ENCODE measurements around the gene LIG1. TPM values are rescaled to one million over a fixed set of nuclear protein-coding genes. Genes with fewer than 3 reads are reported as not detected.

LIG1 gene
- total and polyA plus RNA-seq, 2 experiments from 2014 or later: 79.3 to 96.9 TPM

DNA sequence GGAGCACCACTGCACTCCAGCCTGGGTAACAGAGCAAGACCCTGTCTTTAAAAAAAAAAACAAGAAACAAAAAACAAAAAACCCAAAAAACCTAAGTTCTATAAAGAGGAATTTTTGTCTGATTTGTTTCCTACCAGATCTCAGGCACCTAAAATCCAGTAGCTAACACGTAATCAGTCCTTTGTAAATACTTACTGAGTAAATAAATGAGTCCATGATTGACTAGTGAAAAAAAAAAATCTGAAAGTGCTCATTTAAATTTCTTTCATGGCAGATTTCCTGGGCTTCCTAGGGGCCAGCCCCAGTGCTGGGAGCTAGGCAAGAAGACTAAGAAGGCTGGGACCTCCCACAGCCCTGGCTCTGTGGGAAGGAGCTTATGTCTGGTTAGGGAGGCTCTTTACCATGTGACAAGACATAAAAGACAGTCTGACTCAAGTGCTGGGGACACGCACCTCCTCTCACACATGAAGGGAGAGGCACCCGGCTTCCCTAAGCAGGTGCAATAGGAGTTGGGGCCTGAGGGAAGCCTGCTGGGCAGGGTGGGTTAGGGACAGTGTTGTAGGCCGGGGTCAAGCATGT is 22.5 kb downstream of the LIG1 start (continued):
- TF ChIP-seq, protein P1, sequence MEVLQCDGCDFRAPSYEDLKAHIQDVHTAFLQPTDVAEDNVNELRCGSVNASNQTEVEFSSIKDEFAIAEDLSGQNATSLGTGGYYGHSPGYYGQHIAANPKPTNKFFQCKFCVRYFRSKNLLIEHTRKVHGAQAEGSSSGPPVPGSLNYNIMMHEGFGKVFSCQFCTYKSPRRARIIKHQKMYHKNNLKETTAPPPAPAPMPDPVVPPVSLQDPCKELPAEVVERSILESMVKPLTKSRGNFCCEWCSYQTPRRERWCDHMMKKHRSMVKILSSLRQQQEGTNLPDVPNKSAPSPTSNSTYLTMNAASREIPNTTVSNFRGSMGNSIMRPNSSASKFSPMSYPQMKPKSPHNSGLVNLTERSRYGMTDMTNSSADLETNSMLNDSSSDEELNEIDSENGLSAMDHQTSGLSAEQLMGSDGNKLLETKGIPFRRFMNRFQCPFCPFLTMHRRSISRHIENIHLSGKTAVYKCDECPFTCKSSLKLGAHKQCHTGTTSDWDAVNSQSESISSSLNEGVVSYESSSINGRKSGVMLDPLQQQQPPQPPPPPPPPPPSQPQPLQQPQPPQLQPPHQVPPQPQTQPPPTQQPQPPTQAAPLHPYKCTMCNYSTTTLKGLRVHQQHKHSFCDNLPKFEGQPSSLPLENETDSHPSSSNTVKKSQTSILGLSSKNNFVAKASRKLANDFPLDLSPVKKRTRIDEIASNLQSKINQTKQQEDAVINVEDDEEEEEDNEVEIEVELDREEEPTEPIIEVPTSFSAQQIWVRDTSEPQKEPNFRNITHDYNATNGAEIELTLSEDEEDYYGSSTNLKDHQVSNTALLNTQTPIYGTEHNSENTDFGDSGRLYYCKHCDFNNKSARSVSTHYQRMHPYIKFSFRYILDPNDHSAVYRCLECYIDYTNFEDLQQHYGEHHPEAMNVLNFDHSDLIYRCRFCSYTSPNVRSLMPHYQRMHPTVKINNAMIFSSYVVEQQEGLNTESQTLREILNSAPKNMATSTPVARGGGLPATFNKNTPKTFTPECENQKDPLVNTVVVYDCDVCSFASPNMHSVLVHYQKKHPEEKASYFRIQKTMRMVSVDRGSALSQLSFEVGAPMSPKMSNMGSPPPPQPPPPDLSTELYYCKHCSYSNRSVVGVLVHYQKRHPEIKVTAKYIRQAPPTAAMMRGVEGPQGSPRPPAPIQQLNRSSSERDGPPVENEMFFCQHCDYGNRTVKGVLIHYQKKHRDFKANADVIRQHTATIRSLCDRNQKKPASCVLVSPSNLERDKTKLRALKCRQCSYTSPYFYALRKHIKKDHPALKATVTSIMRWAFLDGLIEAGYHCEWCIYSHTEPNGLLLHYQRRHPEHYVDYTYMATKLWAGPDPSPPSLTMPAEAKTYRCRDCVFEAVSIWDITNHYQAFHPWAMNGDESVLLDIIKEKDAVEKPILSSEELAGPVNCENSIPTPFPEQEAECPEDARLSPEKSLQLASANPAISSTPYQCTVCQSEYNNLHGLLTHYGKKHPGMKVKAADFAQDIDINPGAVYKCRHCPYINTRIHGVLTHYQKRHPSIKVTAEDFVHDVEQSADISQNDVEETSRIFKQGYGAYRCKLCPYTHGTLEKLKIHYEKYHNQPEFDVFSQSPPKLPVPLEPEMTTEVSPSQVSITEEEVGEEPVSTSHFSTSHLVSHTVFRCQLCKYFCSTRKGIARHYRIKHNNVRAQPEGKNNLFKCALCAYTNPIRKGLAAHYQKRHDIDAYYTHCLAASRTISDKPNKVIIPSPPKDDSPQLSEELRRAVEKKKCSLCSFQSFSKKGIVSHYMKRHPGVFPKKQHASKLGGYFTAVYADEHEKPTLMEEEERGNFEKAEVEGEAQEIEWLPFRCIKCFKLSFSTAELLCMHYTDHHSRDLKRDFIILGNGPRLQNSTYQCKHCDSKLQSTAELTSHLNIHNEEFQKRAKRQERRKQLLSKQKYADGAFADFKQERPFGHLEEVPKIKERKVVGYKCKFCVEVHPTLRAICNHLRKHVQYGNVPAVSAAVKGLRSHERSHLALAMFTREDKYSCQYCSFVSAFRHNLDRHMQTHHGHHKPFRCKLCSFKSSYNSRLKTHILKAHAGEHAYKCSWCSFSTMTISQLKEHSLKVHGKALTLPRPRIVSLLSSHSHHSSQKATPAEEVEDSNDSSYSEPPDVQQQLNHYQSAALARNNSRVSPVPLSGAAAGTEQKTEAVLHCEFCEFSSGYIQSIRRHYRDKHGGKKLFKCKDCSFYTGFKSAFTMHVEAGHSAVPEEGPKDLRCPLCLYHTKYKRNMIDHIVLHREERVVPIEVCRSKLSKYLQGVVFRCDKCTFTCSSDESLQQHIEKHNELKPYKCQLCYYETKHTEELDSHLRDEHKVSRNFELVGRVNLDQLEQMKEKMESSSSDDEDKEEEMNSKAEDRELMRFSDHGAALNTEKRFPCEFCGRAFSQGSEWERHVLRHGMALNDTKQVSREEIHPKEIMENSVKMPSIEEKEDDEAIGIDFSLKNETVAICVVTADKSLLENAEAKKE (CRISPR knock-in tag; IDR thresholded peaks at IDR 0.05): no peak
- TF ChIP-seq, protein P2, sequence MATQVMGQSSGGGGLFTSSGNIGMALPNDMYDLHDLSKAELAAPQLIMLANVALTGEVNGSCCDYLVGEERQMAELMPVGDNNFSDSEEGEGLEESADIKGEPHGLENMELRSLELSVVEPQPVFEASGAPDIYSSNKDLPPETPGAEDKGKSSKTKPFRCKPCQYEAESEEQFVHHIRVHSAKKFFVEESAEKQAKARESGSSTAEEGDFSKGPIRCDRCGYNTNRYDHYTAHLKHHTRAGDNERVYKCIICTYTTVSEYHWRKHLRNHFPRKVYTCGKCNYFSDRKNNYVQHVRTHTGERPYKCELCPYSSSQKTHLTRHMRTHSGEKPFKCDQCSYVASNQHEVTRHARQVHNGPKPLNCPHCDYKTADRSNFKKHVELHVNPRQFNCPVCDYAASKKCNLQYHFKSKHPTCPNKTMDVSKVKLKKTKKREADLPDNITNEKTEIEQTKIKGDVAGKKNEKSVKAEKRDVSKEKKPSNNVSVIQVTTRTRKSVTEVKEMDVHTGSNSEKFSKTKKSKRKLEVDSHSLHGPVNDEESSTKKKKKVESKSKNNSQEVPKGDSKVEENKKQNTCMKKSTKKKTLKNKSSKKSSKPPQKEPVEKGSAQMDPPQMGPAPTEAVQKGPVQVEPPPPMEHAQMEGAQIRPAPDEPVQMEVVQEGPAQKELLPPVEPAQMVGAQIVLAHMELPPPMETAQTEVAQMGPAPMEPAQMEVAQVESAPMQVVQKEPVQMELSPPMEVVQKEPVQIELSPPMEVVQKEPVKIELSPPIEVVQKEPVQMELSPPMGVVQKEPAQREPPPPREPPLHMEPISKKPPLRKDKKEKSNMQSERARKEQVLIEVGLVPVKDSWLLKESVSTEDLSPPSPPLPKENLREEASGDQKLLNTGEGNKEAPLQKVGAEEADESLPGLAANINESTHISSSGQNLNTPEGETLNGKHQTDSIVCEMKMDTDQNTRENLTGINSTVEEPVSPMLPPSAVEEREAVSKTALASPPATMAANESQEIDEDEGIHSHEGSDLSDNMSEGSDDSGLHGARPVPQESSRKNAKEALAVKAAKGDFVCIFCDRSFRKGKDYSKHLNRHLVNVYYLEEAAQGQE (IDR thresholded peaks at IDR 0.05; ENCODE audit: unreplicated experiment): no peak

DNA sequence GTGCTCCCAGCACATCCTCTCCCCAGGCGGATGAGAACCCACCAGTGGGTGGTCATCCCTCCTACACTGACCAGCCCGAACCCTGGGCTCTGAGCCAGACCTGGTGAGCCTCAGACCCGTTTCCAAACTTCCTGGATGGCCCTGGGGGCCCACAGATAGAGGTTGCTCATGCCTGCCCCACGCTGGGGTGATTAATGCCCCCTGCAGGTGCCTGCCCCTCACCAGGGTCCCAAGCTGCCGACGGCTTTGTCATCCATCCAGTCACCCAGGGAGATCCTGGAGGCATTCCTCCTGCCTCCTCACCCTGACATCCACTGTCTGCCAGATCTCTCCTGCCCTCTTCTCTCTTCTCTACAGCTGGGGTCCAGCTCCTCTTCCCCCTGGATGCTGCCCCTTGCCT is 31.1 kb downstream of the LIG1 start:
- H3K4me3 Mint-ChIP-seq: no peak overlapping the region
- Histone ChIP-seq H3K4me1 (ENCODE audit: insufficient read depth) (no peaks in the 10 kb centered on the region), H4K20me1 (replicated peaks; ENCODE audit: insufficient read depth) (no peaks in the 10 kb centered on the region), H3K27ac (ENCODE audit: low read depth) (no peak overlapping the region), H3K4me2 (no peak overlapping the region), H3K36me3 (ENCODE audit: insufficient read depth) (no peaks in the 10 kb centered on the region), H3K9me2 (ENCODE audit: insufficient read depth) (no peaks in the 10 kb centered on the region), H2AFZ (no peak overlapping the region), H3F3A (replicated peaks; ENCODE audit: low read depth) (no peaks in the 10 kb centered on the region), H3K79me2 (replicated peaks; ENCODE audit: insufficient read depth) (no peaks in the 10 kb centered on the region), H3K27me3 (ENCODE audit: insufficient read depth) (no peaks in the 10 kb centered on the region), H3K4me3 (no peak overlapping the region)
- DNase-seq (ENCODE audit: low spot score) (no peak), ATAC-seq (no peak)
- H3K4me1 Mint-ChIP-seq: no peaks in the 10 kb centered on the region
- no peak overlapping the region for H3K27ac Mint-ChIP-seq
- peaks cover 53% of the 10 kb centered on the region for H3K36me3 Mint-ChIP-seq (ENCODE audit: low read depth)
- H3K27me3 Mint-ChIP-seq (ENCODE audit: insufficient read depth, low read depth, poor library complexity): peaks cover 14% of the 10 kb centered on the region
- no peaks in the 10 kb centered on the region for H3K9me3 Mint-ChIP-seq
- TF ChIP-seq POLR2AphosphoS5 (IDR thresholded peaks at IDR 0.05; ENCODE audit: low read depth): no peak
- TF ChIP-seq, protein P3, sequence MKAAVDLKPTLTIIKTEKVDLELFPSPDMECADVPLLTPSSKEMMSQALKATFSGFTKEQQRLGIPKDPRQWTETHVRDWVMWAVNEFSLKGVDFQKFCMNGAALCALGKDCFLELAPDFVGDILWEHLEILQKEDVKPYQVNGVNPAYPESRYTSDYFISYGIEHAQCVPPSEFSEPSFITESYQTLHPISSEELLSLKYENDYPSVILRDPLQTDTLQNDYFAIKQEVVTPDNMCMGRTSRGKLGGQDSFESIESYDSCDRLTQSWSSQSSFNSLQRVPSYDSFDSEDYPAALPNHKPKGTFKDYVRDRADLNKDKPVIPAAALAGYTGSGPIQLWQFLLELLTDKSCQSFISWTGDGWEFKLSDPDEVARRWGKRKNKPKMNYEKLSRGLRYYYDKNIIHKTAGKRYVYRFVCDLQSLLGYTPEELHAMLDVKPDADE (IDR thresholded peaks at IDR 0.05): no peak
- TF ChIP-seq JUNB (IDR thresholded peaks at IDR 0.05; ENCODE audit: unreplicated experiment): no peak
- TF ChIP-seq EZH2phosphoT487 (IDR thresholded peaks at IDR 0.05; ENCODE audit: unreplicated experiment): no peak
- no peak for TF ChIP-seq CREB1 (CRISPR knock-in tag; IDR thresholded peaks at IDR 0.05; ENCODE audit: low read depth)
- TF ChIP-seq ZNF331 (CRISPR knock-in tag; IDR thresholded peaks at IDR 0.05; ENCODE audit: low read depth): no peak
- no peak for TF ChIP-seq ZNF114 (CRISPR knock-in tag; IDR thresholded peaks at IDR 0.05)
